T-helper 1 cell treated with Interleukin-12 subunit alpha and Interleukin-12 subunit beta and Interleukin-4 antibody, amounts not matched to agents 30 ng/mL and 1 ng/mL, for 36 hours (primary cell): Measurements from ENCODE around the gene HYDIN. TPM values are rescaled to one million over a fixed set of nuclear protein-coding genes. Genes with fewer than 3 reads are reported as not detected.

Experiments used
- intact Hi-C: fragments of 100-400 bp; cut with micrococcal nuclease; formaldehyde crosslinking; loops from one replicate; pipeline ENCODE4 v1.15.1; 2024
- total RNA-seq: library from RNA; stranded (reverse); gene quantifications from 2 replicates; pipeline ENCODE4 v1.2.3, GENCODE V29; 2022

Gene HYDIN
- total RNA-seq, 1 donor from 2014 or later: 0.22 TPM

DNA sequence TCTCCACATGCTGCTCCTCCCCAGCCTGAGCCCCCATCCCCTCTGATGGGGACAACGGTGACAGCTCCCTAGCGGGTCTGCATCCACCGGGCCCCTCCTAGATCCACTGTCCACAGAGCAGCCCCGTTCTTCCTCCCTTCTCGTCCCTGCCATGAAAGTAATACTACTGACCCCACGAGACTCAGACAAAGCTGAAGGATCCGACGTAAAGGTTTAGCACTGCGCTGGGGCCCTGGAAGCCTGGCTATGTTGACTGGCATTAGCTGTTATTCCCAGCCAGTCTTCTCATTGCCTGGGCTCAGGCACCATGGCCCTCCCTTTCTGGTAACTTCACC is 460.3 kb downstream of the HYDIN start:
- intact Hi-C loops: loop anchor here (5.0 to 10.0 kb wide), 2 partner anchors 198 to 585 kb away; partner anchors contain the start of gene CALB2

DNA sequence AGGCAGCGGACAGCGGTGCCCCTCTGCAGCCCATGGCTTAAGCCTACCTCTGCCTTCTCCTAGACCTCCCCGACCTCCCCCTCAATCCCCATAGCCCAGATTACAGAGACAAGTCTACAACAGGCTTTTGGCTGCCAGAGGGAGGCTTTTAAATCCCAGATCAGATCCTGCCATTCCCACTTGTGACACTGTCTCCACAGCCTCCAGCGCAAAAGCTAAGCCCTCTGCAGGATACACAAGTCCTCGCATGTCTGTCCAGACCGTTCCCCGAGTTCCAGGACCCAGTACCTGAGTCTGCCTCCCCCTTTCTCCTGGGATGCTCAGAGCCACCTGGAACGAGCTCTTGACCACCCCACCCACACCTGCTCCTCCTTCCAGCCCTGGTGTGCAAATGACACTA is 460.8 kb downstream of the HYDIN start:
- intact Hi-C loops: loop anchor here (5.0 to 10.0 kb wide), 2 partner anchors 197 to 585 kb away; partner anchors contain the start of gene CALB2

DNA sequence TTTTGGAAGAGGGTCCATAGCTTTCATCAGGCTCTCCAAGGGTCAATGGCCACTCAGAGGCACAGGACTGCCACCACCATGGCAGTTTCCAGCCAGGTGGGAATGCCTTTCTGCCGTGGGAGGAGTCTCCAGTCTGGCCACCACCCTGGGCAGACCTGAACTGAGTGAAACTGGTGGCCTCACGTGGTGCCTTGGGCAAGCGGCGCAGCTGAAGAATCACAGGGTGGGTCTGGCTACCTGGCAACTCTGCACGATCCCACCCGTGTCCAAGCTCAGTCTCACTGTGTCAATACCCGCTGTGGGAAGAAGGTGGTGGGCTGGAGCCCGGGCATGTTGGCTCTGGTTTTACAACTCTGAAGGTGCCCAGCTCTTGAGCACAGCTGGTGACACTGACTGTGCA is 461.4 kb downstream of the HYDIN start:
- intact Hi-C loops: no loop called here

DNA sequence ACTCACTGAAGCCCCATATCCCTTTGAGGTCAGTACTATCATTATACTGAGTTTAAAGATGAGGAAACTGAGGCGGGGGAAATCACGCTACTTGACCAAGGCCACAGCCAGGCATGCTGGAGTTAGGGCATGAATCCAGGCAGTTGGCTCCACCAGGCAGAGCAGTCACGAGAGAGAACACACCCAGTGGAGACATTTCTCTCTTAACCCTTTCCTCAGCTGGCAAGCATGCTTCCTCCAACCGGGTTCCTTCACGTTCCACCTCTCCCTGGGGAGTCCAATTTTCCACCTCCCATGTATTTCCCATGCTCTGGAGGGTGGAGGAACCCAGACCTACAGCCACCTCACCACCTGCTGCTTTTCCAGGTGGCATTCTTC is 462.3 kb downstream of the HYDIN start:
- intact Hi-C loops: no loop called here

DNA sequence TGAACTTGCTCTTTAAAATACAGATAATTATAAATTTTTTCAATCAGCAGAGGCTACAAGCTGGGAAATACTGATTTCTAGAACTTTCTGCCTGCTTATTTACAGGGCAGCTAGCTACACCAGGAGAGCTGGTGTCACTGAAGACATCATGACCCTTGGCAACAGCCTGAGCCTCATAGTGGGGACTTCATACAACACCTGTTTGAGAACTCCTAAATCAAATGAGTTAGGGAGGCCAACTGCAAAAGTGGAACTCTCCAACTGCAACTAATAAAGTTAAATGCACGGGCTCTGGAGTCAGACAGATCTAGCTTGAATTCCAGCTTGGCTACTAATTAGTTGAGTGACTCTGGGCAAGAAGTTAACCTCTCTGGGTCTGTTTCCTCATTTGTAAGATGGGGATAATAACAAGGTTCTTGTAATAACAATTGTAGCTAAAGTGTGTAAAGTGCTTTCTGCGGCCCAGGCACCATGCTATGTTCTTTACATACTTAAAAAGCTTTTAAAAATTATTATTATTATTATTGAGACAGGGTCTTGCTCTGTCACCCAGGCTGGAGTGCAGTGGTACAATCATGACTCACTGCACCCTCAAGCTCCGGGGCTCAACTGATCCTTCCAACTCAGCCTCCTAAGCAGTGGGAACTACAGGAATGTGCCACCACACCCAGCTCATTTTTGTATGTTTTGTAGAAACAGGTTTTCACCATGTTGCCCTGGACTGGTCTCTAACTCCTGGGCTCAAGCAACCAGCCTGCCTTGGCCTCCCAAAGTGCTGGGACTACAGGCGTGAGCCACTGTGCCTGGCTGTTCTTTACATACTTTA is 462.9 kb downstream of the HYDIN start:
- intact Hi-C loops: no loop called here

DNA sequence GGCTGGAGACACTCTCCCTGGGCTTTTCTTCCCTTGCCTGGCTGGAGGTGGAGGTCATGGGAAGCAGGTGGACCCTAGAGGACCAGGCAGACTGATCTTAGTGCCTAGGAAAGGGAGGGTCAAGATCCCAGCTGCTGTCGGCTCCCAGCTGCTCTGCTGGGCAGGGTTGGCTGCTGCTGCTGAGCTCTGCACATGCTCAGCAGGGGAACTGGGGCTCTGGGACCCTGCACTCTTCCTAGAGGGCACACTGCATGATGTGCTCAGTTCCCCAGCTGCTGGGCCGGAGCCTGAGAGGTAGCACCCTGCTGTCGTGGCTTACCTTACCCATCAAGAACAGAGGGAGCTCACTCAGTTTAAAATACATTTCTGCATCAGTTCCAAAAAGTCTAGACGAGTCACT is 463.9 kb downstream of the HYDIN start:
- intact Hi-C loops: no loop called here

DNA sequence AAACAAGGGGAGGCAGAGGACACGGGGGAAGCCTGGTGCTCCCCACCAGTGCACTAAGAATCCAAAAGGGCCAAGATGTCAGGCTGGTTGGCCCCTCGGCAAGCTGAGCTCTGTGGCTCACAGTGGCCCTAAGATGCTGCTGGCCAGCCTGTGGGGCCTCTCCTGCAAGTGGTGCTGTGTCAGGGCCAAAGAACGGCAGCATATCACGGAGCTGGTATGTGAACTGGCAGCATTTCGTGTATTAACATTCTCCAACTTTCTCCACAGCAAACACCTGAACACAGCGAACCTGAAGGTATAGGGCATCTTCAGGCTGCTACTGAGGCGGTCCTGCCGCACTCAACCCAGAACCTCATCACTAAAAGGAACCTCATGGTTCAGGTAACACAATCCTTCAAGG is 464.3 kb downstream of the HYDIN start:
- intact Hi-C loops: no loop called here

DNA sequence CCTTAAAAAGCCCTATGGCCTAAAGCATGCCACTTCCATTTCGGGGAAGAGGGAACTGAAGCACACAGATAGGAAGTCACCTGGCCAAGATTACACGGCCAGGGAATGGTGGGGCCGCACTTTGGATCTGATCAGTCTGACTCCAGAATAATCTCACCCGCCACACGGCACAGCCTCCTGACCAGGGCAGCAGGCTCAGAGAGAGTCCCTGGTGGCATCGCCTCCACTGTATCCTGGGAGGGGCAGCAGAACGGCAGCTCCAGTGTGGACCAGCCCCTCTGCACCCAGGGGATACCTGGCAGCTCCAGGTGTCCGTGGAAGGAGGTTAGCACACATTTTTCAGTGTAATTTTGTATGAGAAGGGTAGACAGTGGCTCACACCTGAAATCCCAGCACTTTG is 465.0 kb downstream of the HYDIN start:
- intact Hi-C loops: no loop called here

DNA sequence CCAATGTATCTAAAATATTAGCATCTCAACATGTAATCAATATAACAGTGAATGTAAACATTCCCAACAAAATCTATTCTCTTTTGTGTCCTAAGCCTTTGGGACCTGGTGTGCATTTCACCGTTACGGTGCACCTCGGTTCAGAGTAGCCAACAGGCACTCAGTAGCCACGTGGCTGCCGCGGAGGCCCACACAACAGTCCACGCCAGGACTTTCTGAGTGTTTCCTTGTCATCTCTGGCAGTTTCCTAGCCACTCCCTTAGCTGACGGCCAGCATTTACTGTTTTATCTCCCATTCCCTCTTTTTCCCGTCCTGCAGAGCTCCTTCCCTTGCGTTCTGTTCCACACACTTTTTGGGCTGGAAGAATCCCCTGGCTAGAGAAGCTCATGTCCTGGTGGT is 465.9 kb downstream of the HYDIN start:
- intact Hi-C loops: no loop called here

DNA sequence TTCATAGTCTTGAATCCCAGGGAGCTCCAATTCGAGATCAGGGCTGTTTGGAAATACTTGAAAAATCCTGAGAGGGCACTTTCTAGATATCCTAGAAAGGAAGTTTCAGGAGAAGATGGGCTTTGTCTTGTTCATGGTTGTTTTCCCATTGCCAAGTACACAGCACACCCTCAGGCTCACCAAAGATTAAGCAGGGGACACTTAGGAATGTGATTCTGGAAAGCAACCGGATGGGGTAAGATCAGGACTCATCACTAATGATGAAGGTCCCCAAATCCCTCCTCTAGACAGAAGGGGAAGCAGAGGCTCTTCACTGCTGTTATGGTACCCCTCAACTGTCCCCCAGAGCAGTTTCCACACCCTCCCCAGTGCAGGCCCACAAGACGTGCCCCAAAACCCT is 470.3 kb downstream of the HYDIN start:
- intact Hi-C loops: no loop called here

DNA sequence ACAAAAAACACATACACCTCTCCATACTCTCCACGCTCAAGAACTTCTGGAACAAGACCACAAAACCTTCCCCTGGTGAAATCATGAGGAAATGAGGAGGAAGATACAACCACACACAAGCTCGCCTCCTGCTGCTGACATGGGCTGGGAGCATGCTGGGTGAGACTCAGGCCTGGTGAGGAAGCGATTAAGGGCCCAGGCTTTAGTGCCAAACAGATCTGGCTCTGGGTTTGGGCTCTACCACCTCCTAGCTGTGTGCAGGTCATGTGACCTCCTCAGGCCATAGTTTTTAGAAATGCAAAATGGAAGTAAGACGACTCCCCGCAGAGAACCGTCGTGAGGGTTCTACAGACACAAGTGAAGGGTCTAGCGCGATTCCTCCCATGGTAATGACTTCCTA is 470.9 kb downstream of the HYDIN start:
- intact Hi-C loops: no loop called here

DNA sequence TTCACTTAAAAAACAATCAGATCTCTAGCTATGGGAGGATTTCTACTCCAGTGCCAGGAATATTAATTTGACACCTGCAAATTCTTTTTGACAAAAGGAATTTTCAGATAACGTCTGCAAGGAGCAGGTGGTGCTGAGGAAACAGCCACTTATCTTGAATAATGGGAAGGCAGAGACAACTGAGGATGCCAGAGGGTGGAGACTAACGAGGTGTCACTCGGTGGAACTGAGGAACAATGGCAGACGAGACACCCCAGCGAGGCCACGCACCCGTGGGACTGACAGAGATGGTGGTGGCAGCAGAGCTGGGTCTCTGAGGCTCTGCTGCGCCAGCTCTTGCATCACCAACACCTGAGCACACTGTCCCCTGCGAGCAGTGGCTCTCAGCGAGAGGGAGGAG is 471.7 kb downstream of the HYDIN start:
- intact Hi-C loops: no loop called here

Other genes with a start within 250 kb of the HYDIN start
- gene CMTR2, start 58.7 kb upstream of the HYDIN start, total RNA-seq: 19.8 and 24.4 TPM in 2 replicates
- not detected in 2 replicates for gene CALB2, start 128.0 kb upstream of the HYDIN start, total RNA-seq
- not detected in 2 replicates for gene TLE7, start 211.3 kb upstream of the HYDIN start, total RNA-seq
- gene ZNF23, start 231.5 kb upstream of the HYDIN start, total RNA-seq: 5.1 TPM in 2 replicates